IMR-90 (cell line): ENCODE results near the gene EVA1C.
"Not testable (repeated sequence)": the region's sequence is repeated elsewhere in the genome, so short reads cannot be mapped to it uniquely, and the experiment has no call there.

Source experiments
- BHLHE40 ChIP-seq: fragments of 150-350 bp; IDR thresholded peaks from 2 replicates; pipeline ENCODE4 v1.6.1; 2016; ENCODE audit warnings: mild to moderate bottlenecking, low read depth, low read length
- CEBPB ChIP-seq: IDR thresholded peaks from 2 replicates; pipeline ENCODE4 v1.6.1; 2012; ENCODE audit warnings: low read depth, low read length, improper control_type of control experiment
- FOS ChIP-seq: fragments of 150-350 bp; IDR thresholded peaks from 2 replicates; pipeline ENCODE4 v1.6.1; 2016; ENCODE audit warnings: low read depth, low read length
- MAFK ChIP-seq: IDR thresholded peaks from 2 replicates; pipeline ENCODE4 v1.6.1; 2012; ENCODE audit warnings: low read depth, low read length, improper control_type of control experiment
- NFE2L2 ChIP-seq: fragments of 150-350 bp; IDR thresholded peaks from 2 replicates; pipeline ENCODE4 v1.6.1; 2016; ENCODE audit warnings: low read depth, mild to moderate bottlenecking, low read length
- POLR2A ChIP-seq: IDR thresholded peaks from 2 replicates; pipeline ENCODE4 v1.6.1; 2012; ENCODE audit warnings: mild to moderate bottlenecking, low read depth, low read length
- RAD21 ChIP-seq: IDR thresholded peaks from 2 replicates; pipeline ENCODE4 v1.6.1; 2012; ENCODE audit warnings: low read length, improper control_type of control experiment
- RFX5 ChIP-seq: IDR thresholded peaks from 2 replicates; pipeline ENCODE4 v1.8.0; 2012; ENCODE audit warnings: low read depth, mild to moderate bottlenecking, low read length, moderate library complexity
- SMC3 ChIP-seq: fragments of 150-350 bp; IDR thresholded peaks from 2 replicates; pipeline ENCODE4 v1.6.1; 2016; ENCODE audit warnings: low read depth, mild to moderate bottlenecking, antibody characterized with exemption, low read length, moderate library complexity
- TF ChIP-seq, protein P1 (sequence below): conservative IDR thresholded peaks from 2 replicates; pipeline ENCODE4 v1.5.1; 2012; ENCODE audit warnings: mild to moderate bottlenecking, low read depth, low read length, improper control_type of control experiment
- TF ChIP-seq, protein P2 (sequence below): fragments of 150-350 bp; IDR thresholded peaks from 2 replicates; pipeline ENCODE4 v1.6.1; 2017; ENCODE audit warnings: mild to moderate bottlenecking, antibody characterized with exemption, low read length, low read depth
- TF ChIP-seq, protein P3 (sequence below): fragments of 150-350 bp; IDR thresholded peaks from 2 replicates; pipeline ENCODE4 v1.6.1; 2016; ENCODE audit warnings: low read depth, mild to moderate bottlenecking, low read length, moderate library complexity, borderline replicate concordance

- not testable (repeated sequence) for TF ChIP-seq NFE2L2, RFX5, RAD21, POLR2A, SMC3, BHLHE40, MAFK, FOS, CEBPB
- TF ChIP-seq, protein P1, sequence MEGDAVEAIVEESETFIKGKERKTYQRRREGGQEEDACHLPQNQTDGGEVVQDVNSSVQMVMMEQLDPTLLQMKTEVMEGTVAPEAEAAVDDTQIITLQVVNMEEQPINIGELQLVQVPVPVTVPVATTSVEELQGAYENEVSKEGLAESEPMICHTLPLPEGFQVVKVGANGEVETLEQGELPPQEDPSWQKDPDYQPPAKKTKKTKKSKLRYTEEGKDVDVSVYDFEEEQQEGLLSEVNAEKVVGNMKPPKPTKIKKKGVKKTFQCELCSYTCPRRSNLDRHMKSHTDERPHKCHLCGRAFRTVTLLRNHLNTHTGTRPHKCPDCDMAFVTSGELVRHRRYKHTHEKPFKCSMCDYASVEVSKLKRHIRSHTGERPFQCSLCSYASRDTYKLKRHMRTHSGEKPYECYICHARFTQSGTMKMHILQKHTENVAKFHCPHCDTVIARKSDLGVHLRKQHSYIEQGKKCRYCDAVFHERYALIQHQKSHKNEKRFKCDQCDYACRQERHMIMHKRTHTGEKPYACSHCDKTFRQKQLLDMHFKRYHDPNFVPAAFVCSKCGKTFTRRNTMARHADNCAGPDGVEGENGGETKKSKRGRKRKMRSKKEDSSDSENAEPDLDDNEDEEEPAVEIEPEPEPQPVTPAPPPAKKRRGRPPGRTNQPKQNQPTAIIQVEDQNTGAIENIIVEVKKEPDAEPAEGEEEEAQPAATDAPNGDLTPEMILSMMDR, result not testable (repeated sequence)
- TF ChIP-seq, protein P2, sequence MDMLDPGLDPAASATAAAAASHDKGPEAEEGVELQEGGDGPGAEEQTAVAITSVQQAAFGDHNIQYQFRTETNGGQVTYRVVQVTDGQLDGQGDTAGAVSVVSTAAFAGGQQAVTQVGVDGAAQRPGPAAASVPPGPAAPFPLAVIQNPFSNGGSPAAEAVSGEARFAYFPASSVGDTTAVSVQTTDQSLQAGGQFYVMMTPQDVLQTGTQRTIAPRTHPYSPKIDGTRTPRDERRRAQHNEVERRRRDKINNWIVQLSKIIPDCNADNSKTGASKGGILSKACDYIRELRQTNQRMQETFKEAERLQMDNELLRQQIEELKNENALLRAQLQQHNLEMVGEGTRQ, result not testable (repeated sequence)
- TF ChIP-seq, protein P3, sequence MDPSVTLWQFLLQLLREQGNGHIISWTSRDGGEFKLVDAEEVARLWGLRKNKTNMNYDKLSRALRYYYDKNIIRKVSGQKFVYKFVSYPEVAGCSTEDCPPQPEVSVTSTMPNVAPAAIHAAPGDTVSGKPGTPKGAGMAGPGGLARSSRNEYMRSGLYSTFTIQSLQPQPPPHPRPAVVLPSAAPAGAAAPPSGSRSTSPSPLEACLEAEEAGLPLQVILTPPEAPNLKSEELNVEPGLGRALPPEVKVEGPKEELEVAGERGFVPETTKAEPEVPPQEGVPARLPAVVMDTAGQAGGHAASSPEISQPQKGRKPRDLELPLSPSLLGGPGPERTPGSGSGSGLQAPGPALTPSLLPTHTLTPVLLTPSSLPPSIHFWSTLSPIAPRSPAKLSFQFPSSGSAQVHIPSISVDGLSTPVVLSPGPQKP, result not testable (repeated sequence)
These were observed 20.6 kb downstream of the EVA1C start for GRCh38 chr21:32432982-32433660.
